ENCODE data around the gene DAPK2.

The DAPK2 gene

DNA sequence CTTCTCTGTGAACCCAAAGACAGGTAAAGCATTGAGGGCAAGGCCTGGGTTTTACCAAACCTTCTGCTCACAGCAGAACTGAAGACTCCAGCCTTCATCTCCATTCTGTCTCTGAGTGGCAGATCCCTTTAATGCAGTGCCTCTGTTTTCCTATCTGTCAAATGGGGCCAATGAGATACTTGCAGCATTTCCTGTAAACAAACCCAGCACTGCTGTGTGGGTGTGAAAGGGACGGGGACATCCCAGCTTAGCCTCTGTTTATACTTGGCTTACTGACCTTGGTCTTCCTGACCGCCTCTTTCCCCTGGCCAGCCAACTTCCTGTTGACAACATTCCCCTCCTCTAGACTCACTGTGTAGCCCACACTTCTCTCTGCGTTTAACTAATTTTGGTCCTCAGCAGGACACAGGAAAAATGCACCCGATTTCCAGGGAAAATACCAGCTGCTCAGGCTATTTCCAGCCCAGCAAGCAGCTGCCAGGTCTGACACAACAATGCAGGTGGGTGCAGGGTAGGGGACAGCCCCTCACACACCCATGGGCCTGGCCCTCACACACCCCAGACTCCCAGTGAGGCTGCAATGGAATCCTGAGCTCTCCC is 106.7 kb downstream of the DAPK2 start:
- DNase-seq, result no peak

DNA sequence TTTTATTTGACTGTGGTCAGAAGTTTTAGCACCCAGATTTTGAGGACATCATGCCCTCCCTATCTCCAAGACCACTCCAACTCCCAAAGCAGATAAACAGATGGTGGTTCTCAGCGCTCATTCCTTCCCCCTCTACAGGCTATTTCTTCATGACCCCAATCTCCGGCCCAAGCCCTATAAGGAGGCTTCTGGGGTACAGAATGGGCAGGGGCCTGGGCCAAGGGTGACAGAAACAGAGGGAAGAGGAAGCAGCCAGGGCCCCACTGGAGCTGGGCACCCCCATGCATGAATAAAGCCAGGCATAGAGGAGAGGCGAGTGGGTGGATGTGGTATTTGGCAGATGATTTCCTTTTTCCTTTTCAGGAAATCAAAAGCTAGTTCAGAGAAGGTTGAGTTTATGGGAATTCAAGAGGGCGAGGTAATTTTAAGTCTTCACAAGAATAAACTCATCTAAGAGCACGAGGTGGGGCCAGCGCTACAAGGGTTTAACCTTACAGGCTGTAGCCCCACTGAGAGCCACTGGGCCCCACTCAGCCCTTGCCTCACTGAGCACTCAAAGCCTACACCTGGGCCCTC is 107.7 kb downstream of the DAPK2 start:
- no peak for DNase-seq

DNA sequence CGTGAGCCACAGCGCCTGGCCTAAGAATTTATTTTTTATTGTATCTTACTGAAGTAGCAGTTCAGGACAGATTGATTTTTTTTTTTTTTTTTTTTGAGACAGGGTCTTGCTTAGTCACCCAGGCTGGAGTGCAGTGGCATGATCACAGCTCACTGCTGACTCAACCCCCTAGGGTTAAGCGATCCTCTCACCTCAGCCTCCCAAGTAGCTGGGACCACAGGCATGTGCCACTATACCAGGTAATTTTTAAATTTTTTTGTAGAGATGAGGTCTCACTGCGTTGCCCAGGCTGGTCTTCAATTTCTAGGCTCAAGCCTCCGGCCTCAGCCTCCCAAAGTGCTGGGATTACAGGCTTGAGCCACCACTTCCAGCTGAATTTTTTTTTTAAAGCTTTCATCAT is 112.8 kb downstream of the DAPK2 start:
- no peak for DNase-seq

DNA sequence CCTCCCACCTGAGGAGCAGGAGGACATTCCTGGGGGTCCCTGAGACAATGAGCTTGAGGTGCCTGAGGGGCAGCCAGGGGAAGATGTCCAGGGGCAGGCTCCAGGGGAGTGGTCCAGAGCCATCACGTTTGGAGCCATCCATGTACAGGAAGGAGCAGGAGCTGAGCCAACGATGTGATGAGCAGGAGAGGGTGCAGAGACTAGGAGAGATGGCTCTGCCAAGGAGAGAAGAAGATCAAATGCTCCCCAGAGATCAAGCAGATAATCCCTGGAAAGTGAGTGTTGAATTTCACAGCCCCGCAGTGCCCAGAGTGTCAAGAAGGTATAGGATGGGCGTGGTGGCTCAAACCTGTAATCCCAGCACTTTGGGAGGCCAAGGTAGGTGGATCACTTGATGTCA is 114.7 kb downstream of the DAPK2 start:
- no peak for DNase-seq

DNA sequence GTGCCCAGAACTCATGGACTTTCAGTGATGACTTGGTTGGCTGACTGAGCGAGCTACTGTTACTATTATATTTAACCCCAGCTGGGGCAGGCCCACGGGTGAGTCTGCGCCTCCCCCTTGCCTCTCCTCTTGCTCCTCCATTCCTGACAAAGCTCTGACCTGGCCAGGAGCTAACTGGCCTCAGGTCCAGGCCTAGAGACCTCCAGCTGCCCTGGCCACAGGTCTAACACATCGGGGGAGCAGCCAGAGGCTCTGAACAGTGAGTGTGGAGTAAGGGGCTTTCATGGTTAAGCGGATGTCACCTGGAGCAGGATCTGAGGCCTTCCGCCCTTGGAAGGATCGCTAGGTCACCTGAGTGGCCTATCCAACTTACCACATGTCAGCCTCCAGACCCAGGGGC is 116.3 kb downstream of the DAPK2 start:
- DNase-seq, result no peak

DNA sequence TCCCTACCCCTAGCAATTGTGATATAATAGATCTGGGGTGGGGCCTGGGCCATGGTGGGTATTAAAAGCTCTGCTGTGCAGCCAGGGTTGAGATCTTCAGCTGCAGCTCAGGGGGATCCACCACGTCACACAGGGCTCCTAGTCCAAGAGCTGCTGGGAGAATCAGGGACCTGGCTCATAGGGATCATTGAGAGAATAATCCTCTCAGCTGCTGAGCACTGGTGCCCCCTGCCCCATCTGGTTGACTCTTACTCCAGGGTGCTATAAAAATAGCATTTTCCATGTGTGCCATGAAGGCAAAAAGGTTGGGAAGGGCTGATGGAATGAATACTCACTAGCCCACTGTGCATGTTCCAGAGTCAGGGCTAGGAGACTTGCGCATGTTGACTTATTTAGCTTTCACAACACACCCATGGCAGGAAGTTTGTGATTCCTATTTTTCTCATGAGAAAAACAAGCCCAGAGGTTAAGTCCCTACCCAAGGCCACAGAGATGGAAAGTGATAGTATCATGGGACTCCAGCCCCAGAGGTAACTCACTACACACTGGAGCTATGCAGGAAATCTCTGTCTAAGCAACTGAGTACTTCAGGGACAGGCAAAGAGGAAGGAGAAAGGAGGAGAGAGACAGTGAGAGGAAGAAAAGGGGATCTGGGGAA is 118.0 kb downstream of the DAPK2 start:
- DNase-seq, result no peak

DNA sequence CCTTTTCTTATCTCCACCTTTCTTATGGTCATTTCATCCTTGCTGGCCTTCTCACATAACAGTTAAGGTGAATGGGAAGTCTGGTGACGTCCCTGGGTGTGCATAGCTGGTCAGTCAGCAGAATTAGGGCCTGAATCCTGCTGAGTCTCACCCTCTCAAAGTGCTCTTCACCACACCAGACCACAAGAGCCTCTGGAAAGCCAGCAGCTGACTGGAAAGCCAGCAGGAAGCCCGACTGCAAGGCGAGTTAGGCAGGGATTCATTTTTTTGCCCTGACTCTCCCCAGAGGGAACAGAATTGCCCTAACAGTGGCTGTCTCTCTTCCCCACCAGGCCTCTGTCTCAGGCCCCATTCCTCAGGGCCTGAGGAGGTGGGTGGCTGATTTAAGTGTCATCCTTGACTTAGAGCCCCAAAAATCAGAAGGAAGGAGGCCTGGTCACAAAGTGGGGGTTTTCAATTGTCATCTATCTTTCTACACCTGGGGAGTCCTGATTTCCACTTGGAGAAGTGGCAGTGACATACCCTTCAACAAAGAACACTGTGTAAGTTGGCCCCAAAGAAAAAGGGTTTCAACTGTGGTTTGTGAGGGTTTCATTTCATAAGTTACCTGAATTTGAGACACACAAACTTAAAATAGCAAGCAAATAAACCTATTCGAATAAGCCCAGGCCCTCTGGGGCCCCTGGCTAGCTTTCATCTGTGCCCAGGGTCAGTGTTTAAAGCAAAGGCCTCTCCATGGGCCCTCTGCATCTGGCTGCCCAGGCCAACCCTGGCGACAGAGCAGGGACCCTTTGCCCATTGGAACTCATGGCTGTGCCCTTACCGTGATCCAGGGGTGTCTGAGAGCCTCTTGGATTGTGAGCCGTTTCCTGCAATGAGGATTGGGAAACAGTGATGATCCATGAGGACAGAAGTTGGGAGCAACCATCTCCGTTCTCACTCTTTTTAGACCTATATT is 122.0 kb downstream of the DAPK2 start:
- no peak for DNase-seq

DNA sequence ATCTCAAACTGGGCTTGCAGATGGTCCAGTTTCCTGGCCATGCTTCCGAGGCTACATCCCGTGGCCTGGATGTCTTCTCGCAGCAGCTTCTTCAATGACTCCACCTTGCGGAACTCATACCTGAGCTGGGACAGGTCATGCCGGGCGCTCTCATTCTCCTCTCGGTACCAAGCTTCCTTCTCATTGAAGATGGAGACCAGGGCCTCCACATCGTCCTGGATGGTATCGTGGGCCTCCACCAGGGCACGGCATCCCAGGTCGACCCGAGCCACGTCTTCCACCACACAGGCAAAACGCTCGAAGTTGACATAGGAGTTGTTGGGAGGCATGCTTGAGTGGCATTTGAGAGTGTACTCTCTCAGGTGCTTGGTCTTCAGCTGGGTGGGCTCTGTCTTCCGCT is 123.4 kb downstream of the DAPK2 start:
- DNase-seq, result no peak

DNA sequence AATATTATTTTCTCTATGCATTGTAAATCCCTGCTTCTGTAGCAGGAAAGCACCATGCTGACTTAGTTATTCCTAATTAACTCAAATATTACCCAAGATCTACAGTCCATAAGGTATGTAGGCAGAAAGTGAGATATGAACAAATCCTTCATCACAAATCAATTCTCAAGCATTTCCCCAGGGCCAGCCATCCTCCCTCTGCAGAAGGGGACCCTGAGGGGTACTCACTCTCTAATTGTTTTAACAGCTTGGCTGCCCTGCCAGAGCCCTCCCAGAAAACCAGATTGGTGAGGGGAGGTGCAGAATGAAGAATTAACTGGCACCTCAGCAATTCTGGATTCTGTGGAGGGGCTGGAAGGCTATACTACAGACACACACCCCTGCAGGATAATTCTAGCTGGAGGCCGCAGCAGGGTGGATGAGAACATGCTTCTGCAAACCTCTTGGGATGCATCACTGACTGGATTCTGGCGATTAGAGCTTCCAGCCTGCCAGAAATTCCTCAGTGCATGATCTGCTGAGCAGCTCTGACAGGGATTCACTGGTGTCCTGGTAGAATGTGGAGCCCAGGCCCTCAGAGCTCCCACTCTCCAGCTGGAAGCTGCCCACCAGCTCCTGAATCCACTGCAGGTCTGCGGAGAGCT is 123.9 kb downstream of the DAPK2 start:
- no peak for DNase-seq

DNA sequence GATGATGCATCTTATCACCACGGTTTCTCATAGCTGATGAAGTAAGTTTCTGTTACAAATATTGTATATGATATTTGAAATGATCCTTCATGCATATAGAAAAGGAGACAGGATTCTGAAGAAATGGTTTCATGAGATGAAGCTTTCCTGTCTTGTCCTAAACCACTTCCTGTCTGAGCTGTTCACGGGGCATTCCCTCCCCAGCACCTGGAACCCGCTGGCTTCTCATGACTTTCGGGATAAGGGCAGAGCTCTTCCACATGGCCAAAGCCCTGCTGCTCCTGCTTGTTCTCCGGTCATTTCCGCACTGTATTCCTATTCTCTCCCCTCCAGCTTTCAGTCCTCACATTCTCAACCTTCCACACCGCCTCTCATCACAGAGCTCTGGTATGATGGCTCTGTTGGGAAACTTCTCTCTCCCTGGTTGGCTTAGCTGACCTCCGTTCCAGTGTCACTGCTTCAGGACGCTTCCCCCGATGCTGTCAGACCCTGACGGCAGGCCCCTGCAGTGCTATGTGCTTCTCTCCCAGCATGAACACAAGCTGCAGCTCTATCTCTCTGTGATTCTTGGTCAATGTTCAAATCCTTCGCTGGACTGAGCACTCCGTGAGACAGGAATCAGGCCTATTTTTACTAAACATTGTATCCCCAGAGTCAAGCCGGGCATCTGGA is 125.6 kb downstream of the DAPK2 start:
- DNase-seq, result no peak

DNA sequence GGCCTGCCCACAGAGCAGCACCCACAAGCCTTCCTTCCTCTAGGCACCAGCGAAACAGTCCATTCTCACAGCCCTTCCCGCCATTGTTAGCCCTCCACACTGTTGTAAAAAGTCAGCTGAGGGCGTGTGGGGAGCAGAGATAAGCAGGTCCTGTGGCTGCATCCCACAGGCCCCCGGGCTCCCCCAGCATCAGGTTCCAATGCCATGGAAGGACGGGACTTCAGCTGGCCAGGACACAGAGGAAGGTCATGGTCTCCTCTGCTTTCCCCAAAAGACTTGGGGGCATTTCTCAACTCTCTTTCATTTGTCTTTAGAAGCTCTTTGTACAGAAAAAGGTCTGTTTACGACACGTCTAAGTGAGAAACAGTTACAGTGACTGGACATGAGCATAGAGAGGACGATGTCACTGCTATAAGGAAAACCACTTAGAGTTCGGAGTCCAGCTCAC is 127.4 kb downstream of the DAPK2 start:
- DNase-seq, result no peak

DNA sequence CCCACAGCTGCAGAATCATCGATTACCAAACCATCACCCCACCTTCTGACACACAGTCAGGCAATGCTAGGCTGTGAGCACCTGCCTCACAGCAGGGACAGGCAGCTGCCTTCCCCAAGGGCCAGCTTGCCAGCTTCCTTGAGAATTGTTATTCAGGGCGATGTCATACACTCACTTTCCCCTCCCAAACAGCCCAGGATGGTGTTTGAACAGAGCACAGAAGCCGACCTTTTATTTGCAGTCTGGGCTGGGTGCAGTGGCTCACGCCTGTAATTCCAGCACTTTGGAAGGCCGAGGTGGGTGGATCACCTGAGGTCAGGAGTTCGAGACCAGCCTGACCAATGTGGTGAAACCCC is 128.0 kb downstream of the DAPK2 start:
- DNase-seq, result no peak

DNA sequence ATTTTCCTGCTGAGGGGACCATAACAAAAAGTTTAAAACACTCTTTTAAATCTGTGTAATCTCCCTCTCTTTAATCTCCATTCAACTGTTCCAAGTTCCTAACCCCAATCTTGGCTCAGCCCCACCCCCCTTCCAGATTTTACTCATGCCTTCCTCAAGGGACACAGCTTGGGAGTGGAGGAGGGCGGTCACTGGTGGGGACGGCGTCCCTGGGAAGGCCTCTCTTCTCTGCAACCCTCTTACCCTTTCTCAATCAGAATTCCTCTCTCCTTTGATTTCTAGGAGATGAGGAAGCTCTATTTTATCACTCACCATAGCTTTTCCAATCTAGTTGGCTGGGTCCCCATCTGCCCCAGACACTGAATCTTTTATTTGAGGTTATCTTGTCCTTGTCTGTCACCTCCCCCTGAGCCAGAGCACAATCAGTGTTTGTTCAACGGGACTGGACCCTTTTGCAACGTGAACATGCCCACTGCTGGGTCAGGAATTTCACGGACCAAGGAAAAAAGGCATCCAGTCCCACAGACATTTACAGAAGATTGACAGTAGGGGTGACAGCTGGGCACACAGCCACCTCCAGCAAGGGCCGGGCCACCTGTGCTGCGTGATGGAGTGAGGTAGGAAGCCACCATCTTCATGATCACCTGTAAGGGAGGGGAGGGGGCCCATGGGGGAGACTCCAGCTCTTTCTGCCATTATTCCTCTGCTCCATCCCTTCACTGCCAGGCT is 128.5 kb downstream of the DAPK2 start:
- DNase-seq, result no peak

DNA sequence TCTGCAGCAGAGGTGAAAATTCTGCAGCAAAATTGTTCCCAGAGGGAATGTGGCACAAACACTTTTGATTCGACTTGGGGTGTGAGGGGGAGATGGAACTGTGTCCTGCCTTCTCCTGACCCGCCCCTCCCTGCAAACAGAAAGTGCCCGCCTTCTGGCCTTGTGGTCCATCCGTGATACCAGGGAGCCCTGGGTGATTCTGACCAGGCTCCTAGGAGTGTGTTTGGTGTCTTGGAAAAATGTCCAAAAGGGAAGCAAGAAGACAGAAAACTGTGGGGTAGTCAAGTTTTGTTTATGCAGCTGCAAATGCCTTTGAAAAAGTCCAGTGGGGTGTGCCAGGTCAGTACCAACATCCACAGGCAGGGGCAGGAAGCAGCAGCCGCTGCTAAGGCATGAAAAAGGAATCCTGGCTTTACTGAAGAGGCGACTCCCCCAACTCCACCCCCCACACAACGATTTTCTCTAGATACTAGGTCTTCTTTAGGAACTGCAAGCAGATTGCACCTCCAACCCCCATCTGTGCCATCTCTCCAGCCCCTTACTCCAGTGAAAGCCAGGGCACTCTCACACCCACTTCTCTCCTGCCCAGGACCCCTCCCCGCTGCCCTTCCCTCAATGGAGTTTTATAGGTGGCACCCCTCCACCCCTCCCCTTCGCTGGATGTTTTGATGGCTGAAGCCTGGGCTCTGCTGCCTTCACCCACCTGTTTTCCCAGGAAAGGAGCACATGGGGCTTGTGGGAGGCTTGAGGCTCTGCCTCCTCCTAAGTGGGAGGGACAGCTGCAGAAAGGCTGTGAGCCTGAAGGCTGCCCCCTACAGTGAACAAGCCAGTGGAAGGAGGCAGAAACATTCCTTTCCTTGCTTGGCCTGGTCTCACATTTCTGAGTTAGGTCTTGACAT is 130.2 kb downstream of the DAPK2 start:
- DNase-seq, result no peak

DNA sequence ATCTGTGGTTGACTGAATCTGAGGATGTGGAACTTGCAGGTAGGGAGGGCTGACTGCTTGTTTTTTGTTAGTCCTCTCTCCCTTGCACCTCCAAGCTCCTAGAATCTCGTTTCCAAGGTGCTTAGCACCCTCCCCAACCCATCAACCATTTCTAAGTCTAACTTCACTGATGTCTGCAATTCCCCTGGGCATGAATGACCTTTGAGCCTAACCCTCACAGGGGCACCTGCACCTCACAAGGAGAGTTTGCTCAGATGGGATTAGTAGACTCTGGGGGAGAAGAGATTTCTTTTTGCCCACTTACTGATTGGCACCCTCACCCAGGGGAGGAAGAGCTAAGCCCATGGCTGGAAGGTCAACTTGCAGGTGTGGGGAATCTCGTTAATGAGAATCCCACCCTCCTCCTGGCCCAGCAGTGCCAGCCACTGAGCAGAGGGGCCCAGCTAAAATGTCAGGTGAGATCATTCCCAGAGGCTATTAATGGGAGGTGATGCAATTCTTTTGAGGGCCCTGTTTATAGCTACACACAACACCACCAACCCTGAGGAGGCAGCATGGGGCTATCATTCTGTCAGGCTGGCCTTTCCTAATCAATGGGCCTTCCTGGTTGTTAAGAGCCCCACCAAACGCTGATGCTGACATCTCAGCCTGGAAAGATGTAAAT is 130.9 kb downstream of the DAPK2 start:
- DNase-seq, result no peak

DNA sequence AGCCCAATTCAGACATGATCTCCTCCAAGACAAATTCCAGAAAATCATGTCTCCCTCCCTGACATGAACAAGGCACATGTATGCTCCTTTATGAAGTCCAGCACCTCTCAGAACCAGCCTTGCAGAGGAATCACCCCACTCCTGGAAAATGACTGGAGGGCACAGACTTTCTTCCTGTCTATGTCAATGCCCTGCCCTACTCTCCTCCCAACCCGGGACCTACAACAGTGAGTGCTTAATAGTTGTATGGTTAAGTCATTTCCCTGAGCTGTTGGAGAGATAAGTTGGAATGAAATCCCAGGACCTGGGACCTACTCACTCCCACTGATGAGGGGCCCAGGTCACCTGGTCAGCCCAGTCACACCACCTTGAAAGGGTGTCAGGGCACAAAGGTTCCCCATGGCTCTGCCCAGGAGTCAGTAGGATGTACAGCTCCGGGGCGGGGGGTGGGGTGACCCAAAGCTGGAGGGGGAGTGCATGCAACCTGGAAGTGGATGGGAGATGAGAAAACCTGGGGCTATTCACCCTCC is 132.4 kb downstream of the DAPK2 start:
- DNase-seq, result no peak

DNA sequence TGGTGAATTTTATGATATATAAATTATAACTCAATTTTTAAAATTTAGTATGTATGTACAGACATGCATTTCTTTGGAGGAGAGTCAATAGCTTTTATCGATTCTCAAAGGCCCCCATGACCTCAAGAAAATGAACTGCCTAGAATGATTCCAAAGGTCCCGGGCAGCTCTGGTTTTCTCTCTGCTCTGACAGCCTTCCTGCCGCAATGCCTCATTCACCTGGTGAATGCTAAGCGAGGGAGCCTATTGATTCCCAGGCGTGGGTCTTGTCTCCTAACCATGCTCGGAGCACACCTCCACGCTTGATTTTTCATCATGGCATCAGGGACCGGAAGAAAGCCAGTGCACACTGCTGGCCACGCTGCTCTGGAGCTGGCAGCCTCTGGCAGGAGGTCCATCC is 132.9 kb downstream of the DAPK2 start:
- DNase-seq, result no peak

DNA sequence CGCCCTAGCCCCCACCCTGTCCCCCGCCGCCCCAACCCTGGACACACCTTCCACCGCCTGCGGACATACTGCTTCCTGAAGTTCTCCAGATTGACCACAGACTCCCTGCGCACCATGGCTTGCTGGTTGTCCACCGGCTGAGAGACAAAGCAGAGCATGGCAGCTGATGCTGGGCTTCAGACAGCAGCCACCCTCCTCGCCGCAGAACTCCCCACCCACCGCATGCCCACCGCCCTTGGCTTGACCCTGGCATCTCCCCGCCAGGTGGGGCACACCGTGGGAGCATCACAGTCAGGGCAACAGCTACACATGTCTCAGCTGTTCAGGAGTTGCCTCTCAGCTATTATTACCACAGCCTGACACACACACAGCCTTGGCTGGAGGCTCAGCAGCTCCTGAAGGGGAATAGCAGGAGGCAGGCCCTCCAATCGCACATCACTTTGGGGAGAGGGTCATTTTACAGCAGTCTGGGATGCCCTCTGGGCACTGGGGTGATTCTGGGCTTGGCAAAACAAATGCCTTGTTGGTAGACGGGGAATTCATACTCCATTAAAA is 134.1 kb downstream of the DAPK2 start:
- DNase-seq, result no peak

DNA sequence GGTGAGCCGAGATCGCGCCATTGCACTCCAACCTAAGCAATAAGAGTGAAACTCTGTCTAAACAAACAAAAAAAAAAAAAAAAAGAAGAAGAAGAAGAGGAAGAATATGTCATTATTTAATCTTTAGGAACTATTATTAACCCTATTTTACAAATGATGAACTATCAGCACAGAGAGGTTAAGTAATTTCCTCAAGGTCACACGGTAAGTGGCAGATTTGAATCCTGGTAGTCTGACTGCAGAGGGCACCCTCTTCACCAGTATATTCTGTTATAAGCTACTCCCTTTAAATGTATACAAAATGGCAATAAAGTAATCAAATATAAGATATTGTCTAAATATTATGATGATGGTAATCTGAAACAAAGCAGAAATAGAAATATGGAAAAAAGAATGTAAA is 135.1 kb downstream of the DAPK2 start:
- DNase-seq, result no peak

Measured in NCI-H526 treated with DMSO at 0.1 percent for 48 hours (cell line).